ENCODE measurements around the gene RYR1. TPM values are rescaled to one million over a fixed set of nuclear protein-coding genes. Genes with fewer than 3 reads are reported as not detected.
"Not testable (repeated sequence)": the region's sequence is repeated elsewhere in the genome, so short reads cannot be mapped to it uniquely, and the experiment has no call there.

RYR1 gene
- total RNA-seq, 1 donor from 2014 or later, result 9.3 TPM

GRCh38 chr19:38599722-38600121 is 166.2 kb downstream of the RYR1 start:
- TF ChIP-seq CTCF (conservative IDR thresholded peaks at IDR 0.05), result no peak
- H3K36me3 Mint-ChIP-seq, result no peaks in the 10 kb centered on the region
- no peak overlapping the region for H3K27ac Mint-ChIP-seq
- peaks cover 5% of the 10 kb centered on the region for H3K4me1 Mint-ChIP-seq (ENCODE audit: unreplicated experiment)
- H3K27me3 Mint-ChIP-seq, result no peaks in the 10 kb centered on the region
- no peaks in the 10 kb centered on the region for H3K9me3 Mint-ChIP-seq
- DNase-seq (ENCODE audit: extremely low spot score, unreplicated experiment), result no peak
- no peak overlapping the region for H3K4me3 Mint-ChIP-seq

GRCh38 chr19:38602856-38603255 is 169.4 kb downstream of the RYR1 start:
- not testable (repeated sequence) for H3K36me3 Mint-ChIP-seq; H3K4me3 Mint-ChIP-seq; H3K4me1 Mint-ChIP-seq (ENCODE audit: unreplicated experiment); H3K27ac Mint-ChIP-seq; DNase-seq (ENCODE audit: extremely low spot score, unreplicated experiment); H3K27me3 Mint-ChIP-seq; H3K9me3 Mint-ChIP-seq

GRCh38 chr19:38606131-38606530 is 172.6 kb downstream of the RYR1 start:
- Mint-ChIP-seq H3K4me1 (ENCODE audit: unreplicated experiment) (no peaks in the 10 kb centered on the region), H3K9me3 (no peaks in the 10 kb centered on the region), H3K27ac (no peak overlapping the region)

GRCh38 chr19:38614289-38614688 is 180.8 kb downstream of the RYR1 start:
- H3K4me3 Mint-ChIP-seq, result no peak overlapping the region
- peaks cover 8% of the 10 kb centered on the region for H3K4me1 Mint-ChIP-seq (ENCODE audit: unreplicated experiment)
- no peak for TF ChIP-seq CTCF (conservative IDR thresholded peaks at IDR 0.05)
- peaks cover 4% of the 10 kb centered on the region for H3K36me3 Mint-ChIP-seq
- no peak overlapping the region for H3K27ac Mint-ChIP-seq
- no peak for DNase-seq (ENCODE audit: extremely low spot score, unreplicated experiment)
- no peaks in the 10 kb centered on the region for H3K9me3 Mint-ChIP-seq
- H3K27me3 Mint-ChIP-seq, result no peaks in the 10 kb centered on the region

More at GRCh38 chr19:38606131-38606530, 172.6 kb downstream of the RYR1 start:
- H3K27me3 Mint-ChIP-seq, result no peaks in the 10 kb centered on the region
- H3K36me3 Mint-ChIP-seq, result no peaks in the 10 kb centered on the region
- no peak for TF ChIP-seq CTCF (conservative IDR thresholded peaks at IDR 0.05)
- DNase-seq (ENCODE audit: extremely low spot score, unreplicated experiment), result no peak
- no peak overlapping the region for H3K4me3 Mint-ChIP-seq

GRCh38 chr19:38615007-38615581 is 181.6 kb downstream of the RYR1 start:
- Mint-ChIP-seq H3K4me3 (peak overlapping the region; percentile 10), H3K36me3 (peaks cover 7% of the 10 kb centered on the region), H3K4me1 (ENCODE audit: unreplicated experiment) (peaks cover 12% of the 10 kb centered on the region), H3K27me3 (no peaks in the 10 kb centered on the region), H3K9me3 (no peaks in the 10 kb centered on the region), H3K27ac (no peak overlapping the region)
- TF ChIP-seq CTCF (conservative IDR thresholded peaks at IDR 0.05), result no peak
- DNase-seq (ENCODE audit: extremely low spot score, unreplicated experiment), result no peak

- no peak for TF ChIP-seq CTCF (conservative IDR thresholded peaks at IDR 0.05)
- Mint-ChIP-seq H3K9me3 (no peaks in the 10 kb centered on the region), H3K27me3 (no peaks in the 10 kb centered on the region), H3K27ac (peak overlapping the region; percentile 45), H3K4me3 (peak overlapping the region; percentile 44), H3K4me1 (ENCODE audit: unreplicated experiment) (peaks cover 12% of the 10 kb centered on the region), H3K36me3 (peaks cover 7% of the 10 kb centered on the region)
- DNase-seq (ENCODE audit: extremely low spot score, unreplicated experiment), result no peak
Observed at GRCh38 chr19:38616265-38616664, 182.8 kb downstream of the RYR1 start.
